ENCODE measurements around the gene HOXA3. TPM values are rescaled to one million over a fixed set of nuclear protein-coding genes. Genes with fewer than 3 reads are reported as not detected.

HOXA3 gene
- polyA plus RNA-seq, 1 donor (not counting 4 experiments of a cell fraction or from before 2014, with no cell fraction given) = 0.58 TPM

GRCh38 chr7:27125986-27126394 lies 26.4 kb downstream of the HOXA3 start:
- peaks cover under 1% of the 10 kb centered on the region for H3K4me1 ChIP-seq (ENCODE audit: control insufficient read depth, extremely low read depth, insufficient read depth, low read length)
- no peak overlapping the region for H3K27ac ChIP-seq (ENCODE audit: control insufficient read depth, insufficient read depth, low read length)
- no peak for TF ChIP-seq EZH2 (IDR thresholded peaks at IDR 0.05; ENCODE audit: low read length)
- TF ChIP-seq, protein P1, sequence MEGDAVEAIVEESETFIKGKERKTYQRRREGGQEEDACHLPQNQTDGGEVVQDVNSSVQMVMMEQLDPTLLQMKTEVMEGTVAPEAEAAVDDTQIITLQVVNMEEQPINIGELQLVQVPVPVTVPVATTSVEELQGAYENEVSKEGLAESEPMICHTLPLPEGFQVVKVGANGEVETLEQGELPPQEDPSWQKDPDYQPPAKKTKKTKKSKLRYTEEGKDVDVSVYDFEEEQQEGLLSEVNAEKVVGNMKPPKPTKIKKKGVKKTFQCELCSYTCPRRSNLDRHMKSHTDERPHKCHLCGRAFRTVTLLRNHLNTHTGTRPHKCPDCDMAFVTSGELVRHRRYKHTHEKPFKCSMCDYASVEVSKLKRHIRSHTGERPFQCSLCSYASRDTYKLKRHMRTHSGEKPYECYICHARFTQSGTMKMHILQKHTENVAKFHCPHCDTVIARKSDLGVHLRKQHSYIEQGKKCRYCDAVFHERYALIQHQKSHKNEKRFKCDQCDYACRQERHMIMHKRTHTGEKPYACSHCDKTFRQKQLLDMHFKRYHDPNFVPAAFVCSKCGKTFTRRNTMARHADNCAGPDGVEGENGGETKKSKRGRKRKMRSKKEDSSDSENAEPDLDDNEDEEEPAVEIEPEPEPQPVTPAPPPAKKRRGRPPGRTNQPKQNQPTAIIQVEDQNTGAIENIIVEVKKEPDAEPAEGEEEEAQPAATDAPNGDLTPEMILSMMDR (optimal IDR thresholded peaks at IDR 0.05 in 1 of 3, IDR thresholded peaks at IDR 0.05 in 1 of 3, conservative IDR thresholded peaks at IDR 0.05 in 1 of 3; ENCODE audit: extremely low read depth in 1 of 3, insufficient read depth in 2 of 3, low read length in 3 of 3) = no peak
- peaks cover 0 to 4% of the 10 kb centered on the region in 2 experiments for H3K36me3 ChIP-seq (ENCODE audit: control insufficient read depth in 2 of 2, extremely low read depth in 1 of 2, insufficient read depth in 2 of 2, low read length in 2 of 2)
- no peak overlapping the region for H3K9ac ChIP-seq (ENCODE audit: control insufficient read depth, extremely low read depth, insufficient read depth, low read length)
- H3K79me2 ChIP-seq (ENCODE audit: control insufficient read depth, insufficient read depth, low read length) = no peaks in the 10 kb centered on the region
- H3K4me3 ChIP-seq (ENCODE audit: control insufficient read depth in 2 of 3, extremely low read depth in 1 of 3, insufficient read depth in 2 of 3, low read depth in 1 of 3, low read length in 3 of 3) = no peak overlapping the region
- no peaks in the 10 kb centered on the region for H4K20me1 ChIP-seq (ENCODE audit: control insufficient read depth, extremely low read depth, insufficient read depth, low read length)
- no peaks in the 10 kb centered on the region for H3K9me3 ChIP-seq (ENCODE audit: control insufficient read depth, low read depth, low read length)
- no peak for FAIRE-seq
- no peaks in the 10 kb centered on the region for H3K9me1 ChIP-seq (ENCODE audit: control insufficient read depth, extremely low read depth, insufficient read depth, low read length)
- H2AFZ ChIP-seq (ENCODE audit: control insufficient read depth, low read length) = no peak overlapping the region
- H3K27me3 ChIP-seq (ENCODE audit: control insufficient read depth, extremely low read depth, insufficient read depth, low read length) = no peaks in the 10 kb centered on the region
- H3K4me2 ChIP-seq (ENCODE audit: control insufficient read depth, extremely low read depth, insufficient read depth, low read depth, low read length) = no peak overlapping the region
- dilution Hi-C loops (cut with MboI; ENCODE audit: extremely low pct_ligation_motif_present, low sequenced_read_pairs) = no loop called here
- DNase-seq (ENCODE audit: low read depth, low spot score) = no peak

GRCh38 chr7:27124902-27125689 lies 27.3 kb downstream of the HOXA3 start:
- no peaks in the 10 kb centered on the region for H3K79me2 ChIP-seq (ENCODE audit: control insufficient read depth, insufficient read depth, low read length)
- DNase-seq (ENCODE audit: low read depth, low spot score) (no peak), FAIRE-seq (no peak)
- H3K27ac ChIP-seq (ENCODE audit: control insufficient read depth, insufficient read depth, low read length) = no peak overlapping the region
- H3K9me3 ChIP-seq (ENCODE audit: control insufficient read depth, low read depth, low read length) = no peaks in the 10 kb centered on the region
- dilution Hi-C loops (cut with MboI; ENCODE audit: extremely low pct_ligation_motif_present, low sequenced_read_pairs) = no loop called here
- H3K4me3 ChIP-seq (ENCODE audit: control insufficient read depth in 2 of 3, extremely low read depth in 1 of 3, insufficient read depth in 2 of 3, low read depth in 1 of 3, low read length in 3 of 3) = no peak overlapping the region
- H2AFZ ChIP-seq (ENCODE audit: control insufficient read depth, low read length) = no peak overlapping the region
- no peaks in the 10 kb centered on the region for H3K4me1 ChIP-seq (ENCODE audit: control insufficient read depth, extremely low read depth, insufficient read depth, low read length)
- no peak for TF ChIP-seq EZH2 (IDR thresholded peaks at IDR 0.05; ENCODE audit: low read length)
- TF ChIP-seq, protein P1 (optimal IDR thresholded peaks at IDR 0.05 in 1 of 3, IDR thresholded peaks at IDR 0.05 in 1 of 3, conservative IDR thresholded peaks at IDR 0.05 in 1 of 3; ENCODE audit: extremely low read depth in 1 of 3, insufficient read depth in 2 of 3, low read length in 3 of 3) = no peak
- H4K20me1 ChIP-seq (ENCODE audit: control insufficient read depth, extremely low read depth, insufficient read depth, low read length) = no peaks in the 10 kb centered on the region
- no peaks in the 10 kb centered on the region for H3K27me3 ChIP-seq (ENCODE audit: control insufficient read depth, extremely low read depth, insufficient read depth, low read length)
- no peaks in the 10 kb centered on the region for H3K9me1 ChIP-seq (ENCODE audit: control insufficient read depth, extremely low read depth, insufficient read depth, low read length)
- peaks cover 0 to 4% of the 10 kb centered on the region in 2 experiments for H3K36me3 ChIP-seq (ENCODE audit: control insufficient read depth in 2 of 2, extremely low read depth in 1 of 2, insufficient read depth in 2 of 2, low read length in 2 of 2)
- H3K4me2 ChIP-seq (ENCODE audit: control insufficient read depth, extremely low read depth, insufficient read depth, low read depth, low read length) = no peak overlapping the region
- no peak overlapping the region for H3K9ac ChIP-seq (ENCODE audit: control insufficient read depth, extremely low read depth, insufficient read depth, low read length)

All from keratinocyte (primary cell).